ENCODE data around the gene PPFIA1.

PPFIA1 gene

GRCh38 chr11:70270104-70270876, at the start of gene PPFIA1:
Gene PPFIA1, plus strand, starts transcription at chr11:70270690. Its CDS starts 1,483 bp downstream, at chr11:70272173.
- peak; percentile 93 for DNase-seq
- in situ Hi-C loops (cut with MboI; ENCODE audit: low pct_unique_long_range_greater_than_20kb, low sequenced_read_pairs) = no loop called here

DNA sequence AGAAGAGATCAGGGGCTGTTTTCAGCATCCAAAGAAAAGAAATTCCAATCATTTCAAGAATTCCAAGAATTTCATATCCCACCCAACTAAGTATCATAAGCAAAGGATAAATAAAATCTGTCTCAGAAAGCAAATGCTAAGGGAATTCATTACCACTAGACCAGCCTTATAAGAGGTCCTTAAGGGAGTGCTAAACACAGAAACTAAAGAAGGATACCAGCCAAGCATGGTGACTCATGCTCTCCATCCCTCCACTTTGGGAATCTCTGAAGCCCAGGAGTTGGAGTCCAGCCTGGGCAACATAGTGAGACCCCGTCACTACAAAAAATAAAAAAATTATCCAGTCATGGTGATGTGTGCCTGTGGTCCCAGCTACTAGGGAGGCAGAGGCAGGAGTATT, 49.6 kb upstream of the PPFIA1 start:
- no peak for DNase-seq

GRCh38 chr11:70225681-70226177, 44.8 kb upstream of the PPFIA1 start:
- DNase-seq = no peak
- in situ Hi-C loops (cut with MboI; ENCODE audit: low pct_unique_long_range_greater_than_20kb, low sequenced_read_pairs) = no loop called here

More for the DNA sequence above, 49.6 kb upstream of the PPFIA1 start:
- in situ Hi-C loops (cut with MboI; ENCODE audit: low pct_unique_long_range_greater_than_20kb, low sequenced_read_pairs) = no loop called here

DNA sequence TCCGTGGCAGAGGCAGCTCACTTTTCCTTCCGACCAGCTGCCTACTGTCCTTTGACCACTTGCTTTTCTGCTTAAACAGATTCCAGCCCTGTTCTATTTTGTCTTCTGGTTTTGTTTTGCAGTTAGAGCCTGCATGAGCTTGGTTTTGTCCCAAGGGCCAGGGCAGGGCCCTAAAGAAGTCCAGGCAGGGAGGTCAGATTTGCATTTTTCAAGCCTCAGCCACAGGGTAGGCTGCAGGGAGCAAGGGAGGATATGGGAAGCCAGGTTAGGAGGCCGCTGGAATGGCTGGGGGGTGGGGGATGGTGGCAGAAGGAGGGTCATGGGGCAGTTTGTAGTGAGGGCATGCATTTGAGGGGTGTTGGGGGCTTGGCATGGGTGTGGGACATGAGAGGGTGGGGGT, 44.3 kb upstream of the PPFIA1 start:
- no peak for DNase-seq
- in situ Hi-C loops (cut with MboI; ENCODE audit: low pct_unique_long_range_greater_than_20kb, low sequenced_read_pairs) = no loop called here

- in situ Hi-C loops (cut with MboI; ENCODE audit: low pct_unique_long_range_greater_than_20kb, low sequenced_read_pairs) = no loop called here
- DNase-seq = peak; percentile 15
Observed at GRCh38 chr11:70226967-70227366, 43.5 kb upstream of the PPFIA1 start.

DNA sequence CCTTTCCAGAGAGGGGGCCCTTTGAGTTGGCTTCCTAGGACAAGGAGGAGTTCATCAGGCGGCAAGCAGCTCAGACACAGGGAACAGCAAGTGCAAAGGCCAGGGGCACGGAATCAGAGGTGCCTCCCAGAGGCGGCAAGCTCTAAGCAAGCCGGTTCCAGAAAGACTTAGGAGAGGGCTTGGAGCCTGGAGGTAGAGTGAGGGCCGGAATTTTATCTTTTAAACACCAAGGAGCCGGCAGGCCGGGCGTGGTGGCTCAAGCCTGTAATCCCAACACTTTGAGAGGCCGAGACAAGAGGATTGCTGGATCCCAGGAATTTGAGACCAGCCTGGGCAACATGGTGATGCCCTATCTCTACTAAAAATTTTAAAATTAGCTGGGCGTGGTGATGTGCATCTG, 40.8 kb upstream of the PPFIA1 start:
- in situ Hi-C loops (cut with MboI; ENCODE audit: low pct_unique_long_range_greater_than_20kb, low sequenced_read_pairs) = no loop called here
- DNase-seq = no peak

DNA sequence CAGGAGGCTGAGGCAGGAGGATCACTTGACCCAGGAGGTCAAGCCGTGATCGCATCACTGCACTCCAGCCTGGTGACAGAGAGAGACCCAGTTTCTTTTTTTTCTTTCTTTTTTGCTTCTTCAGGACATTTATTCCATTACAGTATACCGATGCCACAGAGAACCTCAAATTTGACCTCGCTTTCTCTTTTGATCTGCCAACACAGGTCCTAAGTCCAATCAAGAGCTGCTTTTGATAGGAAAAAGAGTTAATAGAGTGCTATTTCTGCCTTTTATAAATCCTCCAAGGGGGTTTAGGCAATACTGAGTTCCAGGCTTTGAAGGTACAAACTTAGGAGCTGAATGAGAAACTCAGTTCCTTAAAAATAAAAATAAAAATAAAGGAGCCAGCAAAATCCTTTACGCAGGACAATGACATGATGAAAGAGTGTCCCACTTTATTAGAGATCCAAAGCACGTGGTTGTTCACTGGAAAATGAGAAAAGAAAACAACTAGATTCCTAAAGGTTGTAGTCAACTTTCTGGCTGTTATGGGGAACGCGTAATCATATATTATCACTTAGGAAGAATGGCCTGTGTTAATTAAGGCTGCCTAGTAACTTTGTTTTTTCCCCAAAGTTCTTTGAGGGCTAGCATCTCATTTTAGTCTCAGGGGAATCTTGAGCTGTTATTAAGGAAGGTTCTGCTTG, 40.2 kb upstream of the PPFIA1 start:
- DNase-seq = no peak
- in situ Hi-C loops (cut with MboI; ENCODE audit: low pct_unique_long_range_greater_than_20kb, low sequenced_read_pairs) = no loop called here

GRCh38 chr11:70230840-70231710, 39.4 kb upstream of the PPFIA1 start:
- DNase-seq = no peak
- in situ Hi-C loops (cut with MboI; ENCODE audit: low pct_unique_long_range_greater_than_20kb, low sequenced_read_pairs) = no loop called here

DNA sequence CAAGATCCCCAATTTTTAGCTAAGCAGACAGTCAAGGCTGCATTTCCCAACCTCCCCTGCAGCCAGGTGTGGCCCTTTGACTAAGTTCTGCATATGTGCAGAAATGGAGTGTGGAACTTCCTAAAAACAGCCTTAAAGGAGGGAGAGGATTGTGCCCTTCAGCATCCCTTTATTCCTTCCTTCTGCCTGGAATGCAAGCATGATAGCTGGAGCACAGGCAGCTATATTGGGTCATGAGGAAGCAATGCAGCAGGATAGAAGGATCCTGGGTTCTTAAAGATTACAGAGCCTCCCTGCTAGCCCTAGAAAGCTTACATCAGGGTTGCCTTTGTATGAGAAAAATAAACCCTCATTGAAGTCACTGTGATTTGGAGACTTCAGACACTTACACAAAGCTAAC, 37.5 kb upstream of the PPFIA1 start:
- DNase-seq = no peak
- in situ Hi-C loops (cut with MboI; ENCODE audit: low pct_unique_long_range_greater_than_20kb, low sequenced_read_pairs) = no loop called here

- no peak for DNase-seq
Observed at GRCh38 chr11:70233511-70233934, 37.0 kb upstream of the PPFIA1 start.

DNA sequence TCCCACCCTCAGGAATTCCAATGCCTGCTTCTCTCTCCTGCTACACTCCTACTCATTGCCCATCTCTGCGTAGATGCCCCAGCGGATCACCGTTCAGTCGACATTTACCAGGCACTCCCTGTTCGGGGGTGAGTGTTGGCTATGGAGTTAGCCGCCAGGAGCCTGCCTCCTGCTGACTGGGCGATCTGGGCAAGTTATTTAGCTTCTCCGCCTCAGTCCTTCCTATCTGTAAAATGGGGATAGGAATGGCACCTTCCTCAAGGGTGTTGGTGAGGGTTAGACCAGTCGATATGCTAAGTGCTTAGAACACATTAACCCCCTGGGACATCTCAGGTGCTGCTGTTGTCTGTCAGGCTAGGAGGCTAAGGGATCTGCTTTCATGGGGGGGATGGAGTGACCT, 36.5 kb upstream of the PPFIA1 start:
- DNase-seq = no peak
- in situ Hi-C loops (cut with MboI; ENCODE audit: low pct_unique_long_range_greater_than_20kb, low sequenced_read_pairs) = no loop called here

More at GRCh38 chr11:70233511-70233934, 37.0 kb upstream of the PPFIA1 start:
- in situ Hi-C loops (cut with MboI; ENCODE audit: low pct_unique_long_range_greater_than_20kb, low sequenced_read_pairs) = no loop called here

- in situ Hi-C loops (cut with MboI; ENCODE audit: low pct_unique_long_range_greater_than_20kb, low sequenced_read_pairs) = no loop called here
- no peak for DNase-seq
Observed at GRCh38 chr11:70240337-70240736, 30.2 kb upstream of the PPFIA1 start.

DNA sequence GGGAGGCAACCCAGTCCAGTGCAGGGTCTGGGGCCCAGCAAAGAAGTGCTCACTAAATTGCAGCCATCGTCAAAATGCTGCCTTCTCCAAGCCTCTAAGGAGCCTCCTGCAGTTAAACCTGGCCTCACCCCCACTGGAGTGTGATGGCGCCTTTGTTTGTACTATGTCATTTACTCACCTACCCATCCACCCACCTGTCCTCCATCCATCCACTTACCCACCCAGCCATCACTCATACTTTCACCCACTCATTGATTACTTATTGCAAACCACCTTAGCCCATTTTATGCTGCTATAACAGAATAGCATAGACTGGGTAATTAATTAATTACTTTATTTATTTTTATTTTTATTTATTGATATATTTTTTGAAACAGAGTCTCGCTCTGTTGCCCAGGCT, 28.8 kb upstream of the PPFIA1 start:
- no peak for DNase-seq
- in situ Hi-C loops (cut with MboI; ENCODE audit: low pct_unique_long_range_greater_than_20kb, low sequenced_read_pairs) = no loop called here

GRCh38 chr11:70242885-70243284, 27.6 kb upstream of the PPFIA1 start:
- no peak for DNase-seq
- in situ Hi-C loops (cut with MboI; ENCODE audit: low pct_unique_long_range_greater_than_20kb, low sequenced_read_pairs) = no loop called here

GRCh38 chr11:70243912-70244652, 26.4 kb upstream of the PPFIA1 start:
- in situ Hi-C loops (cut with MboI; ENCODE audit: low pct_unique_long_range_greater_than_20kb, low sequenced_read_pairs) = no loop called here
- DNase-seq = no peak

- no peak for DNase-seq
- in situ Hi-C loops (cut with MboI; ENCODE audit: low pct_unique_long_range_greater_than_20kb, low sequenced_read_pairs) = no loop called here
Observed at GRCh38 chr11:70244698-70245097, 25.8 kb upstream of the PPFIA1 start.

- in situ Hi-C loops (cut with MboI; ENCODE audit: low pct_unique_long_range_greater_than_20kb, low sequenced_read_pairs) = no loop called here
- DNase-seq = no peak
Observed at GRCh38 chr11:70246196-70246595, 24.3 kb upstream of the PPFIA1 start.

DNA sequence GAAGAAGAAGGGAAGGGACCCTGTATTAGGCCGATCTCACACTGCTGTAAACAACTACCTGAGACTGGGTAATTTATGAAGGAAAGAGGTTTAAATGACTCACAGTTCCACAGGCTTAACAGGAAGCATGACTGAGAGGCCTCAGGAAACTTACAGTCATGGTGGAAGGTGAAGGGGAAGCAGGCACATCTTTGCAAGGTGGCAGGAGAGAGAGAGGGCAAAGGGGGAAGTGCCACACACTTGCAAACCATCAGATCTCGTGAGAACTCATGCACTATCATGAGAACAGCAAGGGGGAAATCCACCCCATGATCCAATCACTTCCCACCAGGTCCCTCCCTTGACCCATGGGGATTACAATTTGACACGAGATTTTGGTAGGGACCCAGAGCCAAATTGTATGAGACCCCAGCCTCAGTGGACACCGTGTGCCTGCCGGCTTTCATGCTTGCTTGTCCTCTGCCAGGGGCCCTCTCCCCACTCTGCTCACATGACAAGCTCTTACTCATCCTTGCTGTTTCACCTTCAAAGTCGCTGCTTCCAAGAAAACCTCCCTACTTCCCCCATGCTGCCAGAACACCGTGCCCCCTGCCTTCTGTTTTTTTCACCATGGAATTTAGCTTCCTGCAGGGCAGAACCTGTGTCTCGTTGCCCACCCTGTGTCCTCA, 23.3 kb upstream of the PPFIA1 start:
- in situ Hi-C loops (cut with MboI; ENCODE audit: low pct_unique_long_range_greater_than_20kb, low sequenced_read_pairs) = no loop called here
- peak; percentile 27 for DNase-seq

All from KBM-7 (cell line).